IPS-20b (cell line): ENCODE measurements around the gene SPANXA2.
"Not testable (repeated sequence)": the region's sequence is repeated elsewhere in the genome, so short reads cannot be mapped to it uniquely, and the experiment has no call there.

Experiments used
- H3K27ac ChIP-seq: one replicate; pipeline ENCODE4 v1.5.1; 2013; ENCODE audit warnings: low read length
- H3K27me3 ChIP-seq: 2 replicates; pipeline ENCODE4 v1.6.1; 2013; ENCODE audit warnings: mild to moderate bottlenecking, low read length, inconsistent platforms; ENCODE audit not compliant: insufficient read depth
- H3K36me3 ChIP-seq: 2 replicates; pipeline ENCODE4 v1.6.1; 2013; ENCODE audit warnings: low read depth, mild to moderate bottlenecking, inconsistent platforms, low read length, moderate library complexity; ENCODE audit not compliant: insufficient read depth
- H3K4me1 ChIP-seq: 2 replicates; pipeline ENCODE4 v1.6.1; 2013; ENCODE audit warnings: mild to moderate bottlenecking, control low read depth, inconsistent platforms, low read length, moderate library complexity; ENCODE audit not compliant: insufficient read depth
- H3K4me3 ChIP-seq: 2 replicates; pipeline ENCODE4 v1.5.1; 2013; ENCODE audit warnings: mild to moderate bottlenecking, low read length, inconsistent platforms
- H3K9ac ChIP-seq: 2 replicates; pipeline ENCODE4 v1.6.1; 2013; ENCODE audit warnings: low read depth, mild to moderate bottlenecking, inconsistent platforms, low read length, moderate library complexity
- H3K9me3 ChIP-seq: 2 replicates; pipeline ENCODE4 v1.6.1; 2013; ENCODE audit warnings: mild to moderate bottlenecking, low read depth, low read length, inconsistent platforms; ENCODE audit not compliant: insufficient read depth

SPANXA2 gene

GRCh38 chrX:141589408-141589807 lies at the start of gene SPANXA2:
TSS of gene SPANXA2 (plus strand) at chrX:141589708. CDS start at chrX:141589768, 60 bp downstream.
- not testable (repeated sequence) for H3K4me1 ChIP-seq, H3K36me3 ChIP-seq, H3K27ac ChIP-seq, H3K9ac ChIP-seq, H3K9me3 ChIP-seq, H3K4me3 ChIP-seq, H3K27me3 ChIP-seq

- H3K27me3 ChIP-seq, H3K36me3 ChIP-seq: not testable (repeated sequence)
Observed at GRCh38 chrX:141542551-141542950, 47.0 kb upstream of the SPANXA2 start.

GRCh38 chrX:141584638-141585037 lies 4.9 kb upstream of the SPANXA2 start, which contains the start of gene SPANXA1:
TSS of gene SPANXA1 (minus strand) at chrX:141584738. CDS start at chrX:141584678, 60 bp downstream.
- not testable (repeated sequence) for H3K27ac ChIP-seq

More at GRCh38 chrX:141542551-141542950, 47.0 kb upstream of the SPANXA2 start:
- not testable (repeated sequence) for H3K27ac ChIP-seq, H3K4me1 ChIP-seq, H3K4me3 ChIP-seq, H3K9ac ChIP-seq, H3K9me3 ChIP-seq

GRCh38 chrX:141609111-141609510 lies 19.6 kb downstream of the SPANXA2 start:
- H3K4me3 ChIP-seq = no peak overlapping the region

More at GRCh38 chrX:141584638-141585037, 4.9 kb upstream of the SPANXA2 start, which contains the start of gene SPANXA1:
- not testable (repeated sequence) for H3K36me3 ChIP-seq, H3K9ac ChIP-seq, H3K4me1 ChIP-seq, H3K27me3 ChIP-seq, H3K9me3 ChIP-seq, H3K4me3 ChIP-seq

GRCh38 chrX:141619336-141619735 lies 29.8 kb downstream of the SPANXA2 start:
- no peaks in the 10 kb centered on the region for H3K4me1 ChIP-seq
- no peak overlapping the region for H3K4me3 ChIP-seq
- H3K9me3 ChIP-seq = no peaks in the 10 kb centered on the region
- H3K27ac ChIP-seq = no peak overlapping the region
- H3K9ac ChIP-seq = no peak overlapping the region
- H3K36me3 ChIP-seq = no peaks in the 10 kb centered on the region
- H3K27me3 ChIP-seq = no peaks in the 10 kb centered on the region

More at GRCh38 chrX:141609111-141609510, 19.6 kb downstream of the SPANXA2 start:
- H3K27ac ChIP-seq = no peak overlapping the region
- H3K9me3 ChIP-seq = no peaks in the 10 kb centered on the region
- H3K9ac ChIP-seq = no peak overlapping the region
- H3K36me3 ChIP-seq = no peaks in the 10 kb centered on the region
- no peaks in the 10 kb centered on the region for H3K27me3 ChIP-seq
- no peaks in the 10 kb centered on the region for H3K4me1 ChIP-seq

- no peak overlapping the region for H3K27ac ChIP-seq
- no peak overlapping the region for H3K4me3 ChIP-seq
- no peak overlapping the region for H3K9ac ChIP-seq
Observed at GRCh38 chrX:141632124-141632523, 42.6 kb downstream of the SPANXA2 start.

GRCh38 chrX:141638550-141638949 lies 49.0 kb downstream of the SPANXA2 start:
- H3K27ac ChIP-seq = no peak overlapping the region
- no peaks in the 10 kb centered on the region for H3K36me3 ChIP-seq
- H3K27me3 ChIP-seq = no peaks in the 10 kb centered on the region
- no peak overlapping the region for H3K4me3 ChIP-seq
- H3K4me1 ChIP-seq = no peaks in the 10 kb centered on the region
- H3K9ac ChIP-seq = no peak overlapping the region
- no peaks in the 10 kb centered on the region for H3K9me3 ChIP-seq

More at GRCh38 chrX:141632124-141632523, 42.6 kb downstream of the SPANXA2 start:
- Histone ChIP-seq H3K36me3 (no peaks in the 10 kb centered on the region), H3K27me3 (no peaks in the 10 kb centered on the region), H3K4me1 (no peaks in the 10 kb centered on the region), H3K9me3 (no peaks in the 10 kb centered on the region)
